Measurements from ENCODE around the gene ARAP1.

DNA sequence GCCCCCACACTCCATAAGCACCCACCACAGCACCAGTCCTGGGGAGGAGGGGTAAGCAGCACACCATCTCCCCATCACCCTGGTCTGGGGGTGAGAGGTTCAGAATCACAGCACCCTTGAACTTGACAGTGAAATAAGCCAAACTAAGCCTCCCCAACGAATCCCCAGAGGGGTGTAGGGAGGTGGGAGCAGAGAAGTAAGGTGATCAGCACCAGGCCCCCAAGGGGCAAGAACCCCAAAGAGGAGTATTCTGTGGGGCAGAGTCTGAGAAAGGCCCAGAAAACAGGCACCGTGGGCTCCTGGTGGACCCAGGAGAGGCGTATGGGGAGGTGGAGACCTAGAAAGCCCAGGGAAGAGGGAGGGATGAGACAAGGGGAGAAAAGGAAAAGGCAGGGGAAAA is 30.9 kb downstream of the ARAP1 start:
- TF ChIP-seq EZH2 (IDR thresholded peaks at IDR 0.05) (no peak), POLR2AphosphoS5 (IDR thresholded peaks at IDR 0.05; ENCODE audit: borderline replicate concordance, low read depth, low read length) (no peak), FOXP2 (optimal IDR thresholded peaks at IDR 0.05; ENCODE audit: control extremely low read depth, extremely low read length, insufficient read depth) (no peak)
